DND-41 (cell line): ENCODE data around the gene SCD5.

Experiments used
- ATAC-seq: fragments of 200-7000 bp; cut with Tn5 transposase; 3 replicates; pipeline ENCODE4 v1.9.1; 2021; ENCODE audit warnings: low read depth; ENCODE audit not compliant: insufficient read depth
- DNase-seq: peaks from one replicate; pipeline ENCODE4 v3.0.0-alpha.2; 2020
- H2AFZ ChIP-seq: 2 replicates; pipeline ENCODE4 v1.6.0; 2012; ENCODE audit warnings: low read depth, low read length
- H3K27ac ChIP-seq: 2 replicates; pipeline ENCODE4 v1.5.1; 2012; ENCODE audit warnings: low read length, inconsistent platforms
- H3K27me3 ChIP-seq: fragments of 200-600 bp; sonication (generic); 2 replicates; pipeline ENCODE4 v1.6.0; 2012; ENCODE audit warnings: low read length, mild to moderate bottlenecking, inconsistent platforms; ENCODE audit not compliant: insufficient read depth, poor library complexity
- H3K36me3 ChIP-seq: 2 replicates; pipeline ENCODE4 v1.5.1; 2012; ENCODE audit warnings: low read length, inconsistent platforms; ENCODE audit not compliant: insufficient read depth
- H3K4me1 ChIP-seq: 2 replicates; pipeline ENCODE4 v1.5.1; 2012; ENCODE audit warnings: mild to moderate bottlenecking, low read length; ENCODE audit not compliant: insufficient read depth
- H3K4me2 ChIP-seq: 2 replicates; pipeline ENCODE4 v1.6.0; 2012; ENCODE audit warnings: mild to moderate bottlenecking, moderate library complexity, low read length, inconsistent platforms; ENCODE audit not compliant: insufficient read depth
- H3K4me3 ChIP-seq, 2 experiments: fragments of 200-600 bp in 1 of 2; shearing (Covaris generic) in 1 of 2; 2 replicates each; pipeline ENCODE4 v1.5.1; 2012 to 2016; ENCODE audit warnings: inconsistent platforms in 2 of 2, low read length in 2 of 2, mild to moderate bottlenecking in 2 of 2, low read depth in 1 of 2, moderate library complexity in 1 of 2
- H3K79me2 ChIP-seq: 2 replicates; pipeline ENCODE4 v1.6.0; 2012; ENCODE audit warnings: low read length, inconsistent platforms; ENCODE audit not compliant: insufficient read depth
- H3K9ac ChIP-seq: 2 replicates; pipeline ENCODE4 v1.6.0; 2012; ENCODE audit warnings: low read depth, mild to moderate bottlenecking, inconsistent platforms, low read length, moderate library complexity
- H3K9me3 ChIP-seq: 2 replicates; pipeline ENCODE4 v1.5.1; 2012; ENCODE audit warnings: low read length, moderate library complexity, mild to moderate bottlenecking, inconsistent platforms; ENCODE audit not compliant: insufficient read depth, severe bottlenecking
- H4K20me1 ChIP-seq: 2 replicates; pipeline ENCODE4 v1.6.0; 2012; ENCODE audit warnings: low read length; ENCODE audit not compliant: insufficient read depth
- CTCF ChIP-seq: IDR thresholded peaks from 2 replicates; pipeline ENCODE4 v1.5.1; 2012; ENCODE audit warnings: borderline replicate concordance, low read length, moderate library complexity, mild to moderate bottlenecking; ENCODE audit not compliant: poor library complexity, severe bottlenecking; ENCODE audit errors: extremely low read depth
- EZH2 ChIP-seq: IDR thresholded peaks from 3 replicates; pipeline ENCODE4 v1.6.1; 2012; ENCODE audit warnings: borderline replicate concordance, low read depth, mild to moderate bottlenecking, moderate library complexity, low read length, inconsistent platforms; ENCODE audit not compliant: severe bottlenecking

Gene SCD5

DNA sequence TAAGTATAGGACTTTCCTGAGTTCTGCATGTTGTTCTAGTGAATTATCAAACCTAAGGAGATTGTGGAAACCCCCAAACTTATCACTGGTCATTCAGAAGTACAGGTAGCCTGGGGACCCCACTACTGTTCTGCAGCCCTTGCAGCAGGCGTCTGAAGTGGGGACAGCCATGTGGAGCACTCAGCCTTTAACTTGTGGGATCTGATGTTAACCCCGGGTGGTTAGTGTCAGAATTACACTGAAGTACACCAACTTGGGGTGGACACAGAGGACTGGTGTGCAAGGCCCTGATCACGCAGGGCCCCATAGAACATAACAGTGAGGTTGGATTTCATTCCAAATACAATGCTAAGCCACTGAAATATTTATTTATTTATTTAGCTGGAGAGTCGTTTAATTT, 103.7 kb downstream of the SCD5 start:
- ATAC-seq (no peak), DNase-seq (no peak)
- H3K27me3 ChIP-seq, result no peaks in the 10 kb centered on the region
- no peak overlapping the region for H3K4me3 ChIP-seq
- H2AFZ ChIP-seq, result no peak overlapping the region
- no peak for TF ChIP-seq EZH2
- TF ChIP-seq CTCF, result no peak
- H3K27ac ChIP-seq, result no peak overlapping the region
- no peaks in the 10 kb centered on the region for H3K79me2 ChIP-seq
- H3K9me3 ChIP-seq, result no peaks in the 10 kb centered on the region
- 0 out of 2 replicates have a peak, but pooled peaks cover 3% of the 10 kb centered on the region for H4K20me1 ChIP-seq
- peaks cover 25% of the 10 kb centered on the region for H3K36me3 ChIP-seq
- no peaks in the 10 kb centered on the region for H3K4me1 ChIP-seq
- no peak overlapping the region for H3K9ac ChIP-seq
- no peak overlapping the region for H3K4me2 ChIP-seq

DNA sequence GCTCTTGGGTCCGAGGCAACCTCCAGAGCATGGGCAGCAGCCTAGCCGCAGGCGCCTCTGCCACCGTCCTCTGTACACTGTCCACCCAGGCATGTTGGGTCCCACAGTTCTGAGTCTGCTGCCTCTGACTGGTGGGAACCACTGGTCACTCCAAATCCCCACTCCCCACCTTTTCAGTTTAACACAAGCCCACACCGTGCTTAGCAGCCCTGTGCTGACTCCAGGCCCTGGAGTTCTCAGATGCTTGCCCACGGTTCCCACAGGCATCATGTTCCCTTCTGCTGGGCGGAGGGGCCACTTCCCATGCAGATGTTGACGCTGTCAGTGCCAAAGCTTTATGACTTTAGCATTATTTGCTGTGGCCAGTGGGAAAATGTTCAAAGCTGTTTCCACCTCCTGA, 104.5 kb downstream of the SCD5 start:
- H3K36me3 ChIP-seq, result peaks cover 25% of the 10 kb centered on the region
- no peak for DNase-seq
- no peaks in the 10 kb centered on the region for H3K79me2 ChIP-seq
- no peaks in the 10 kb centered on the region for H3K27me3 ChIP-seq
- H3K9me3 ChIP-seq, result no peaks in the 10 kb centered on the region
- no peaks in the 10 kb centered on the region for H3K4me1 ChIP-seq
- H2AFZ ChIP-seq, result no peak overlapping the region
- H3K4me2 ChIP-seq, result no peak overlapping the region
- H4K20me1 ChIP-seq, result 0 out of 2 replicates have a peak, but pooled peaks cover 3% of the 10 kb centered on the region
- no peak for ATAC-seq
- TF ChIP-seq CTCF (no peak), EZH2 (no peak)
- no peak overlapping the region for H3K27ac ChIP-seq
- H3K9ac ChIP-seq, result no peak overlapping the region
- no peak overlapping the region for H3K4me3 ChIP-seq

DNA sequence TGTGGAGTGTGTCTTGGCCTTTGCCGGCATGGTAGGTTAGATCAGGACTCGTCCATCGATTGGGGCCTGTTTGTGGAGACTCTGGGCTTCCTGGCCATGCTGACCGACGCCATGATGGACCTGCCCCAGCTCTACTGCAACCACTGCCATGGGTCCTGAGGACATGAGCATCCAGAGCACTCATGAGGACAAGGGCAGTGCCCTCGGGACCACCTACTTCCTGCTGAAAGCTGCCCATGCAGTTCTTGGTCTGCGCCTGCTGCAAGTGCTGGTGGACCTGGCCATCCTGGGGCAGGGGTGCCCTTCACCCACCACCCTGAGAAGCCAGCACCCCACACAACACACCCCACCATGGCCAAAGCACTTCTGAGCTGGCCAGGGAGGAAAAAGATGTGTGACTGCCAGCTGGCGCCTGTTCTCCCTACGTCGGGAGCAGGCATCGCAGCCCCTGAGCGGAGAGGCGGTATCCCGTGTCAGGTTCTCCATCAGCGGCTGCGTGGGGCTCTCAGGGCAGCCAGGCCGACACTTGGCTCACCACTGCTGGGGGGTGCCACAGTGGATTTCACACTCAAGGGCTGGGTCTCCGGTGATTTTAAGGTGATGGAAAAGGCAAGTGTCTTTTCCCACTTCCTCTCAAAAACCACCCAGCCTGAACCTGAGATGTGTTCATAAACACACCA, 106.4 kb downstream of the SCD5 start:
- no peak overlapping the region for H3K4me3 ChIP-seq
- no peak overlapping the region for H3K27ac ChIP-seq
- H3K36me3 ChIP-seq, result peaks cover 10% of the 10 kb centered on the region
- no peak for ATAC-seq
- no peaks in the 10 kb centered on the region for H4K20me1 ChIP-seq
- no peak overlapping the region for H2AFZ ChIP-seq
- no peaks in the 10 kb centered on the region for H3K9me3 ChIP-seq
- H3K79me2 ChIP-seq, result no peaks in the 10 kb centered on the region
- no peak for DNase-seq
- TF ChIP-seq EZH2 (no peak), CTCF (no peak)
- H3K9ac ChIP-seq, result no peak overlapping the region
- no peaks in the 10 kb centered on the region for H3K4me1 ChIP-seq
- H3K4me2 ChIP-seq, result no peak overlapping the region
- H3K27me3 ChIP-seq, result no peaks in the 10 kb centered on the region
